ENCODE data around the gene MRPS15.

The MRPS15 gene

GRCh38 chr1:36419140-36419539 lies 45.0 kb downstream of the MRPS15 start:
- no peak for DNase-seq (ENCODE audit: low read depth, low spot score)
- in situ Hi-C loops (cut with HindIII; ENCODE audit: low sequenced_read_pairs) = loop anchor here (25.0 kb wide), 1 partner anchor 282 kb away; the partner anchor contains the start of genes COL8A2 and TRAPPC3
- H3K4me3 ChIP-seq (ENCODE audit: low read depth, low read length) = no peak overlapping the region
- TF ChIP-seq, protein P1, sequence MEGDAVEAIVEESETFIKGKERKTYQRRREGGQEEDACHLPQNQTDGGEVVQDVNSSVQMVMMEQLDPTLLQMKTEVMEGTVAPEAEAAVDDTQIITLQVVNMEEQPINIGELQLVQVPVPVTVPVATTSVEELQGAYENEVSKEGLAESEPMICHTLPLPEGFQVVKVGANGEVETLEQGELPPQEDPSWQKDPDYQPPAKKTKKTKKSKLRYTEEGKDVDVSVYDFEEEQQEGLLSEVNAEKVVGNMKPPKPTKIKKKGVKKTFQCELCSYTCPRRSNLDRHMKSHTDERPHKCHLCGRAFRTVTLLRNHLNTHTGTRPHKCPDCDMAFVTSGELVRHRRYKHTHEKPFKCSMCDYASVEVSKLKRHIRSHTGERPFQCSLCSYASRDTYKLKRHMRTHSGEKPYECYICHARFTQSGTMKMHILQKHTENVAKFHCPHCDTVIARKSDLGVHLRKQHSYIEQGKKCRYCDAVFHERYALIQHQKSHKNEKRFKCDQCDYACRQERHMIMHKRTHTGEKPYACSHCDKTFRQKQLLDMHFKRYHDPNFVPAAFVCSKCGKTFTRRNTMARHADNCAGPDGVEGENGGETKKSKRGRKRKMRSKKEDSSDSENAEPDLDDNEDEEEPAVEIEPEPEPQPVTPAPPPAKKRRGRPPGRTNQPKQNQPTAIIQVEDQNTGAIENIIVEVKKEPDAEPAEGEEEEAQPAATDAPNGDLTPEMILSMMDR (IDR thresholded peaks at IDR 0.05; ENCODE audit: low read depth, low read length) = no peak

- DNase-seq (ENCODE audit: low read depth, low spot score) = no peak
- H3K4me3 ChIP-seq (ENCODE audit: low read depth, low read length) = no peak overlapping the region
- in situ Hi-C loops (cut with HindIII; ENCODE audit: low sequenced_read_pairs) = loop anchor here (25.0 kb wide), 1 partner anchor 281 kb away; the partner anchor contains the start of genes COL8A2 and TRAPPC3
- TF ChIP-seq, protein P1 (IDR thresholded peaks at IDR 0.05; ENCODE audit: low read depth, low read length) = no peak
Measured at GRCh38 chr1:36417931-36418330, 46.3 kb downstream of the MRPS15 start.

- TF ChIP-seq, protein P1 (IDR thresholded peaks at IDR 0.05; ENCODE audit: low read depth, low read length) = no peak
- no peak for DNase-seq (ENCODE audit: low read depth, low spot score)
- in situ Hi-C loops (cut with HindIII; ENCODE audit: low sequenced_read_pairs) = loop anchor here (25.0 kb wide), 1 partner anchor 278 kb away; the partner anchor contains the start of genes COL8A2 and TRAPPC3
- no peak overlapping the region for H3K4me3 ChIP-seq (ENCODE audit: low read depth, low read length)
Measured at GRCh38 chr1:36415661-36416326, 48.4 kb downstream of the MRPS15 start.

DNA sequence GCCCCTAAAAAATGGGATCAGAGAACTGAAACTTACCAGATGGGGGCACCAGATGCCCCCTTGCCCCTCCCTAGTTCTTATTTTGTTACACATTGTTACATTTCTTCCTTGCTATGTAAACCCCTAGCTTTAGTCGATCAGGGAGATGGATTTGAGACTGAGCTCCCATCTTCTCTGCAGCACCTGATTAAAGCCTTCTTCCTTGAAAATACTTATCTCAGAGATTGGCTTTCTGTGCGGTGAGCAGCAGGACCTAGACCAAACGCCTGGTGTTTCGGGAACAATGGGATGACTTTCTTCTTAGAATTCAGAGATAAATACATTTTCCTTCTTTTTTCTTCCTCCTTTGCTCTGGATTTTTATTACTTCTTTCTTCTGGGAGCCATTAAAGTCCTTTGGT lies 49.8 kb downstream of the MRPS15 start:
- no peak for DNase-seq (ENCODE audit: low read depth, low spot score)
- TF ChIP-seq, protein P1 (IDR thresholded peaks at IDR 0.05; ENCODE audit: low read depth, low read length) = no peak
- in situ Hi-C loops (cut with HindIII; ENCODE audit: low sequenced_read_pairs) = loop anchor here (25.0 kb wide), 1 partner anchor 277 kb away; the partner anchor contains the start of genes COL8A2 and TRAPPC3
- H3K4me3 ChIP-seq (ENCODE audit: low read depth, low read length) = no peak overlapping the region

DNA sequence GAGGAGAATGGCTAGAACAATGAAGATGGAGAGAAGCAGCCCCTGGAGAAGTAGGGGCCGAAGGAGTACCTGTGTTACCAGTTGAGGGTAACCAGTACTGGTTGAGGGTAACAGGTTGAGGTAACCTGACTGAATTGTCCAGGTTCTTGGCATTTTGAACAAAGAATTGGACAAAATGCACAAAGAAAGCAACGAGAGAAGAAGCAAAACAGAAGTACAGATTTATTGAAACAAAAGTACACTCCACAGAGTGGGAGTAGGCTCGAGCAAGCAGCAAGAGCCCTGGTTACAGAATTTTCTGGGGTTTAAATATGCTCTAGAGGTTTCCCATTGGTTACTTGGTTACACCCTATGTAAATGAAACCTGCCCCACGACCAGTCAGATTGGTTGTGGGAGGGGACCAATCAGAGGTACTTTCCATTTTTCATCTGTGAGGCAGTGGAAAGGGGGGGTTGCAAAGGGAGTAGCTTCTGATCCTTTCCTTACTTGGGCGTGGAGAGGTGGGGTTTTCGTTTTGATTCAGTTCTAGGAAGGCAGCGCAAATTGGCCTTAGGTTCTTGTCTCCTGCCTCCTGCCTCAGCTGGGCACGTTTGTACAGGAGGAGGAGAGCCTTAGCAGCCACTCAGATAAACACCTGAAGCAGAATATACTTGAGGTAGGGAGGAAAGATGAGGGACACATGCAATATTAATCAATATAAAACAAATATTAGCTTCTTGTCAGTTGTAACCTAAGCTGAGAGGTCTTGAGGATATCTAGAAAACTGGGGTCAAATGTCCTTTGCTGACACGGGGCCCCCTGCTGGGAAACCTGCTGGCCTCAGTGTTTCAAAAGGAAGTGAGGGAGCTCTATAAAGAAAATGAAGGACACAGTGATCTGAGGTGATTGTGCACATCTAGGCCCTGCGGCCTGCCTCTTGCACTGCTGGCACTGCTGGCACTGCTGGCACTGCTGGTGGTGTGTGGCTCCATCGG lies 52.2 kb downstream of the MRPS15 start:
- DNase-seq (ENCODE audit: low read depth, low spot score) = peak; percentile 17
- H3K4me3 ChIP-seq (ENCODE audit: low read depth, low read length) = no peak overlapping the region
- in situ Hi-C loops (cut with HindIII; ENCODE audit: low sequenced_read_pairs) = loop anchor here (25.0 kb wide), 1 partner anchor 275 kb away; the partner anchor contains the start of genes COL8A2 and TRAPPC3
- TF ChIP-seq, protein P1 (IDR thresholded peaks at IDR 0.05; ENCODE audit: low read depth, low read length) = no peak

DNA sequence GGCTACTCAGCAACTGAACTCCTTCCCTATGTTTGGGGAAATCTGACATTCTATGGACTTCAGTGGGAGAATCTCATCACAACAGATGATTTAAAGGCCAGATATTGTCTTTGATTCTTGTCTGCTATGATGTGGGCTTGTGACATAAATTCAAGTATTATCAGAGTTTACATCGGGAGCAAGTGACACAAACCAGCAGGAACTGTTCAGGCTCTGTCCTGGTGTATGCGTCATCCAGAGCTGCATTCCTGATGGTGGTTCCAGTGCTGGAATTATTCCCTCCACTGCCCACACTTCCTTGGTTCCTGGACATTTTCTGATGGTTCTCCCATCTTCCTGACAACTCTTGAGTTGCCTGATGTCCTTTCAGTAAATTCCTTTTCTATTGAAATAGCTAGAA lies 55.7 kb downstream of the MRPS15 start:
- H3K4me3 ChIP-seq (ENCODE audit: low read depth, low read length) = no peak overlapping the region
- in situ Hi-C loops (cut with HindIII; ENCODE audit: low sequenced_read_pairs) = loop anchor here (25.0 kb wide), 1 partner anchor 271 kb away; the partner anchor contains the start of genes COL8A2 and TRAPPC3
- TF ChIP-seq, protein P1 (IDR thresholded peaks at IDR 0.05; ENCODE audit: low read depth, low read length) = no peak
- peak; percentile 10 for DNase-seq (ENCODE audit: low read depth, low spot score)

Measured in astrocyte of the spinal cord (primary cell).